Stomach smooth muscle (tissue), 2 donors: ENCODE measurements around the gene NCS1.

Experiments
- H3K27ac ChIP-seq: one replicate; pipeline ENCODE4 v1.7.0; 2013; ENCODE audit warnings: mild to moderate bottlenecking, low read length, inconsistent platforms
- H3K27me3 ChIP-seq, 2 donors: one replicate each; pipeline ENCODE4 v1.7.0; 2013; ENCODE audit warnings: low read length in 2 of 2; ENCODE audit not compliant: insufficient read depth in 2 of 2, control insufficient read depth in 1 of 2
- H3K36me3 ChIP-seq, 2 donors: one replicate each; pipeline ENCODE4 v1.7.0; 2013; ENCODE audit warnings: low read length in 2 of 2; ENCODE audit not compliant: control insufficient read depth in 2 of 2, insufficient read depth in 2 of 2
- H3K4me1 ChIP-seq: one replicate; pipeline ENCODE4 v1.7.0; 2013; ENCODE audit warnings: low read length; ENCODE audit not compliant: control insufficient read depth, insufficient read depth
- H3K4me3 ChIP-seq, 2 donors: one replicate each; pipeline ENCODE4 v1.7.0; 2013; ENCODE audit warnings: low read length in 2 of 2
- H3K9ac ChIP-seq, 2 donors: one replicate each; pipeline ENCODE4 v1.7.0; 2013; ENCODE audit warnings: low read length in 2 of 2, mild to moderate bottlenecking in 1 of 2
- H3K9me3 ChIP-seq, 2 donors: one replicate each; pipeline ENCODE4 v1.7.0; 2013; ENCODE audit warnings: low read length in 2 of 2; ENCODE audit not compliant: control insufficient read depth in 2 of 2
- donor health status: healthy.
- donor health status: Pancreatic carcinoma.

NCS1 gene

DNA sequence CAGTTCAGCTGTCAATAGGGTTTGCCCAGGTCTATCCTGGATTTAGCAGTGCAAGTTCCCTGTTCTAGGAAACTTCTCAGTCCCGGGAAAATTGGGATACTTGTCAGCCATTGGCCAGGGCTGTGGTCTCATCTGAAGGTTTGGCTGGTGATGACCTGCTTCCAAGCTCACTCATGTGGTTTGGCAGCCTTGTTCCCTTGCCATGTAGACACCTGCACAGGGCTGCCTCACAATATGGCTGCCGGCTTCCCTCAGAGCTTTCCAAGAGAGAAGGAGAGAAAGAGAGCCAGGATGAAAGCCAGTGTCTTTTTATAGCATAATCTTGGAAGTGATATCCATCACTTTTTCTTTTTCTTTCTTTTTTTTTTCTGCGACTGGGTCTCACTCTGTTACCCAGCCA lies 55.6 kb downstream of the NCS1 start:
- no peak overlapping the region for H3K27ac ChIP-seq
- H3K4me1 ChIP-seq, result no peaks in the 10 kb centered on the region
- peaks cover 9% of the 10 kb centered on the region in 2 donors for H3K9me3 ChIP-seq
- no peaks in the 10 kb centered on the region for H3K27me3 ChIP-seq
- peaks cover 34 to 38% of the 10 kb centered on the region in 2 donors for H3K36me3 ChIP-seq
- H3K9ac ChIP-seq, result no peak overlapping the region
- H3K4me3 ChIP-seq, result no peak overlapping the region

DNA sequence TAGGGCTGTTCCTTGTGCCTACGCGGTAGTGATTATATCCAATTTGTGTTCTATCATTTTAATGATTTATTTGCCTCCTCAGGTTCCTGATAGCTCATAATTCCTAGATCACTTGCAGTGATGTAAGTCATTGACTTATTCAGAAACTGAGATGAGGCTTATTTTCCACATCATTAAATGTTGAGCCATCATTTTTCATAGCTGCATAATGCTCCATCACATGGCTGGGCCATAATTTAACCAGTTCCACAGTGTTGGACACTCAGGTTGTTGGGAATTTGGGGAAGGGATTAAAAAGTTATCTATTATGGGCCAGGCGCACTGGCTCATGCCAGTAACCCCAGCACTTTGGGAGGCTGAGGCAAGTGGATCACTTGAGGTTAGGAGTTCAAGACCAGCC lies 57.6 kb downstream of the NCS1 start:
- Histone ChIP-seq H3K4me3 (no peak overlapping the region), H3K4me1 (no peaks in the 10 kb centered on the region), H3K27me3 (no peaks in the 10 kb centered on the region), H3K9me3 (peaks cover 9% of the 10 kb centered on the region in 2 donors), H3K27ac (no peak overlapping the region), H3K36me3 (peaks cover 40 to 52% of the 10 kb centered on the region in 2 donors), H3K9ac (no peak overlapping the region)

DNA sequence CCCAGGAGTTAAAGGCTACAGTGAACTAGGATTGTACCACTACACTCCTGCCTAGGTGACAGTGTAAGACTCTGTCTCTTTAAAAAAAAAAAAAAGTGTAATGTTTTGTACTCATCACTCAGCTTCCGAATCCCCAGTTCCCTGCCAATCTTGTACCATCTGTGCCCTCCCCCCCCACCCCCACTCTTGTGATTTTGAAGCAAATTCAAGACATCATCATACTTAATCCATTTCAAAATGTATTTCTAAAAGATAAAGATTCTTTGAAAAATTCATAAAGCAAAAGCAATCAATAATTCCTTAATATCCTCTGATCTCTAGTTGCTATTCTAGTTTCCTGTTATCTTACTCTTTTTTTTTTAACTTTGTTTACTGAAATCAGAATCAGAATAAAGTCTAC lies 58.4 kb downstream of the NCS1 start:
- Histone ChIP-seq H3K36me3 (peaks cover 40 to 45% of the 10 kb centered on the region in 2 donors), H3K27ac (no peak overlapping the region), H3K9ac (no peak overlapping the region)

DNA sequence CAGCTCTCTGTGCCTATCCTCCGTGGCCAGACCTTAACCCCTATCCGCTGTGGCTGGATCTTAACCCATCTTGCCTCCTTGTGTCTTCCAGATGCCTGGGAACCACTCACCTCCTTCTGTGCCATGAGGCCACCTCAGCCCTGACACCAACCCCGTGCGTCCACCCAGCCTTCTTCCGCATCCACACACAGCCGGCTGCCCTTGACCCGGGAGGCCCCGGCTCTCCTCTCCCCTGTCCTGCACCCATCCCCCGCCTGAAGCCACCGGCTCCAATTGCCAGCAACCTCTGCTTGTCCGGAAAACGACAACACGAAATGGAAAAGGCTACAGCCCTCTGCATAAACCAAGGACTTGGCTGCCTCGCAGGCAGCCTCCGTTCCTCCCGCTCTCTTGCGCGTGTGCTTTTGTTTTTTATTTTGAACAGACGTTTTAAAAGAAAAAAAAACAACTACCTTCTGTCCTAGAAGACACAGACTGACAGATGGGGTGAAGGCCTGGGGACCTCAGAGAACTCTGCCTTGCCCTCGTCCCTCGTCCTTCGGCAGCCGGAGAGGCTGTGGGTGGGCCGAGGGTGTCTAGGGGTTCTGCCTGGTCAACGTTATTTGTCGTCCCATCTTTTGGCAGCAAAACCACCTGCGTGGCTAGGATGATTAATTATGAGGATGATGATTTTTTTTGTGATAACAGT lies 60.8 kb downstream of the NCS1 start:
- peaks cover 22 to 26% of the 10 kb centered on the region in 2 donors for H3K36me3 ChIP-seq
- no peak overlapping the region for H3K27ac ChIP-seq
- no peak overlapping the region for H3K9ac ChIP-seq
- H3K9me3 ChIP-seq, result no peaks in the 10 kb centered on the region
- H3K27me3 ChIP-seq, result no peaks in the 10 kb centered on the region
- H3K4me3 ChIP-seq, result no peak overlapping the region
- H3K4me1 ChIP-seq, result peaks cover 19% of the 10 kb centered on the region

More for the DNA sequence above, 58.4 kb downstream of the NCS1 start:
- peaks cover 5% of the 10 kb centered on the region for H3K4me1 ChIP-seq
- no peaks in the 10 kb centered on the region for H3K27me3 ChIP-seq
- peaks cover 9% of the 10 kb centered on the region in 2 donors for H3K9me3 ChIP-seq
- H3K4me3 ChIP-seq, result no peak overlapping the region

DNA sequence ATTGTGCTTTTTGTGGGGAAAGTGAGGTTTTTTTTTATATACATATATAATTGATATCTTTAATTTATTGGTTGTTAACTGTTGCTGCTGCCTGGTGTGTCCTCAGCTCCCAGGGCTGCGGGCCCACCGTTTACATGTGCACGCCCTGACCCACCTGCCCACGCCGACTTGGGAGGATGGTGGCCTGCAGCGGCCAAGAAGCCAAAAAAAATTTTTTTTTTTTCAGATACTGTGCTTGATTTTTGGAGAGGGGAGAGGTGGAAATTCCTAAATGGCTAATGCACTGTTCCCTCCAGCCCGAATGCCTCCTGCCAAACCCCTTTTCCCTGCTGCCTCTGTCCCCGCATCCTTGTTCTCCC lies 61.4 kb downstream of the NCS1 start:
- no peaks in the 10 kb centered on the region for H3K9me3 ChIP-seq
- no peak overlapping the region for H3K9ac ChIP-seq
- H3K27me3 ChIP-seq, result no peaks in the 10 kb centered on the region
- peaks cover 21 to 25% of the 10 kb centered on the region in 2 donors for H3K36me3 ChIP-seq
- H3K27ac ChIP-seq, result peak overlapping the region; percentile 71
- peaks cover 21% of the 10 kb centered on the region for H3K4me1 ChIP-seq
- H3K4me3 ChIP-seq, result no peak overlapping the region

DNA sequence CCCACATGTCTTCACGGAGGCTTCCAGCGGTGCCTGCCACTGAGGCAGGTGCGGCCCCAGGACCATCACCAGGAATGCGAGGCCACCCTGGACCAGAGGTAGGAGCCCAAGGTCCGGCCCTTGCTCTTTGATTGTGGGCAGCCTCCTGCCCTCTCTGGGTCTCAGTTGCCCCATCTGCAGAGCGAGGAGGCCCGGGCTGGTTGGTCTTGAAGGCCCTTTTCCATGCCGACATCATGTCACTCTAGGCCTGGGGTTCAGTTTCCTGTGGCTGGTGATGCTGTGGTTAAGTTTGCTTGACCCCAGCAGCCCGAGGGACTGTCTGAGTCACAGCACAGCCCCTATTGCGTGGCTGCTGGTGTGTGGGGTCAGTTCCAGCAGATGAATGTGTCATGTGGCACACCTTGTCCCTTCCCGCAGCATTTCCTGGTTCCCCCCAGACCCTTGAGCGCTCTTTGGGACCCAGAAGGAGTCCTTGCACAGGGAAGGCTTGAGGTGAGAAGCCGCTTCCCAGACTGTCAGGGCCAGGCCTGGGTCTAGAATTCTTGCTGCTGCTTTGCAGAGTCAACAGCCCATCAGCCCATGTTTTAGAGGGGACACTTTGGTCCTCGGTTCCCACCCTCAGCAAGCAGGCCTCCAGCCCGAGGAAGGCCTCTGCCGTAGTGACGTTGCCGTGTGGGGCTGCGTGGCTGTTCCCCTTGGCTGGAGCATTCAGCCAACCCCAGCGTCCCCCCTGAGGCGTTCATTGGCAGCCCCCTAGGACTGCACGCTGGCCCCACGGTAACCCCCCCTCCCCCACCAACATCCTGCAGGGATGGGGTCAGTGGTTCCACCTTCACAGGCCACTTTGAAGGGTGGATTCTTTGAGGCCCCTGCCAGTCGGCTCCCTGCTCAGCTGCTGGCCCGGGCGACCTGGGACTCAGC lies 62.4 kb downstream of the NCS1 start:
- Histone ChIP-seq H3K27ac (peak overlapping the region; percentile 71), H3K9ac (no peak overlapping the region), H3K27me3 (no peaks in the 10 kb centered on the region), H3K36me3 (peaks cover 17 to 23% of the 10 kb centered on the region in 2 donors), H3K9me3 (no peaks in the 10 kb centered on the region), H3K4me1 (peaks cover 21% of the 10 kb centered on the region), H3K4me3 (no peak overlapping the region)

DNA sequence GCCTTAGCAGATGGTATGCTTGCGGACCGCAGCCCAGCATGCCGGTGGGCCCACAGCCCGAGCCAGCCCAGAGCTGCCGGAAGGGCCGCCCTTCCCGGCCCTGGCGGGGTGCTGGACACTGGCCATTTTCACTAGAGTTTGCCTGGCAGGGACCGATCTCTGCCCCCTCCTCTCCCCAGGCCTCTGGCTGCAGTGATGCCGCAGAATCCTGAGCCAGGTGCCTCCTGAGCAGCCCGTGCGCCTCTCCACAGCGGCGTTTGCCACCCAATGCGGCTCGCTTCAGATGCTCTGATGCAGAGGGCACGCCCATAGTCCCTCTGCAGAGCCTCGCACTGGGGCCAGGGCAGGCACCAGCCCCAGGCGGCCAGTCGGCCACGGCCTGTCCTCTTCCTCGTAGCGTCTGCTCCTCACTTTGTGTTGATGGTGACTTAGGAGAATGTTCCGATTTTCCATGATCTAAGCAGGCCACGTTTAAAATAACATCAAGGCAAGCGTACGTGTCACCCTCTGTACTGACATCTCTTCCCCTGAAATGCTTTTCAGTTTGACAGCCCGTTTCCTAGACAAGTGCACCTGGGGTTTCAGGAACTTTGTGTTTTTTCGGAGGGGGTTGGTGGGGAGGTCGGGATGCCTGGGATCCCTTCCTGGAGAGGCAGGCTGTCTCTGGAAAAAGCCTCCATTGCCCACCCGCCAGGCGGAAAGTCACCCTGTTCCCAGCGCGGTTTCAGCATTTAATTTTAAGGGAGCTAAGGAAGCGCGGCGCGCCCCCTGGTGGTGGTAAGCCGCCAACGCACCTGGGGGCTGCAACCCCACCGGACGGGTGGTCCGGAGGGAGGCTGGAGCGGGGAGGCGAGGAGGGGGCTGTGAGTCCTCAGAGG lies 63.6 kb downstream of the NCS1 start:
- no peaks in the 10 kb centered on the region for H3K9me3 ChIP-seq
- H3K27me3 ChIP-seq, result no peaks in the 10 kb centered on the region
- peaks cover 23% of the 10 kb centered on the region for H3K4me1 ChIP-seq
- H3K36me3 ChIP-seq, result peaks cover 13 to 21% of the 10 kb centered on the region in 2 donors
- H3K9ac ChIP-seq, result peak overlapping the region; percentile 18 to 36
- peak overlapping the region; percentile 71 for H3K27ac ChIP-seq
- H3K4me3 ChIP-seq, result peak overlapping the region in 1 of 2 donors; percentile 58

DNA sequence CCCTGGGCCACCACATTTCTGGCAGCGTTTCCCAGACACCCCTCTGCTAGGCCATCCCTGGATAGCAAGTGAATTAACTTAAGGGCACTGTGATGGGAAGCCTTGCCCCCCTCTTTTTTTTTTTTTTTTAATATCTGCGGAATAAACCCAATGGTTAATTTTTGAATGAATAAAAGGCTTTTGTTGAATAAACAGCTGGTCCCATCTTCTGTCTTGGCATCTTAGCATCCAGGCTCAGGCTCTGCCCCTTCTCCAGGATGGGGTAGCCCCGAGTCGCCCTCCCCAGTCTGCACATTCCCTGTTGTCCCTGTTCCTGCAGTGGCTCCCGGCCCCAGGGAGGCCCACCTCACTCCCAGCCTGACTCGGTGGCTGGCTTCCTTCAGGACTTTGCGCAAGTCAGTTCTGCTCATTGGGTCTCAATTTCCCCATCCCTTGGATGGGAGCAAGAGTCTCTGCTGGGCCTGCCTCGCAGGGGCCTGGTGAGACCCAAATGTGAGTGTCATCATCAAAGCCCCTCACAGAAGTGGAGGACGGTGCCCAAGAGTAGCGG lies 64.3 kb downstream of the NCS1 start:
- Histone ChIP-seq H3K9me3 (no peaks in the 10 kb centered on the region), H3K27ac (peak overlapping the region; percentile 71), H3K27me3 (no peaks in the 10 kb centered on the region), H3K4me3 (peak overlapping the region in 1 of 2 donors; percentile 58), H3K9ac (peak overlapping the region in 1 of 2 donors; percentile 18), H3K36me3 (peaks cover 13 to 21% of the 10 kb centered on the region in 2 donors), H3K4me1 (peaks cover 26% of the 10 kb centered on the region)

DNA sequence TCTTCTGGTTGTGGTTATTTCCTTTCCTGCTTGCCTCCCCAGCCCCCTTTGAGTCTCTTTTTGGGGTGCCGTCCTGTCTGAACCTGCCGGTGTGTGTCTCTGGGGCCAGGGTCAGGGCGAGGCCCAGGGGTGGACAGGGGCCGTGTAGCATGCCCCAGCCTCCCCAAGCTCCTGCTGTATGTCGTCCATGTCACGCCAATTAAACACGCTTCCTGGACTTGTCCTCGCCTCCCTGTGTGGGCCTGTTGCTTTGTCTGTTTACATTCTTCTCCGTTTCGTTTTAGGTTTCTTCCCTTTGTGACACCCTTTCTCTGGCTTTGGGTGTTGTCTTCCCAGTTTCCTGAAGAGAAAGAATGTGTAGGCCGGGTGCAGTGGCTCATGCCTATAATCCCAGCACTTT lies 64.9 kb downstream of the NCS1 start:
- Histone ChIP-seq H3K4me1 (peaks cover 27% of the 10 kb centered on the region), H3K4me3 (no peak overlapping the region), H3K9ac (no peak overlapping the region), H3K36me3 (peaks cover 13 to 17% of the 10 kb centered on the region in 2 donors), H3K27me3 (no peaks in the 10 kb centered on the region), H3K9me3 (no peaks in the 10 kb centered on the region), H3K27ac (peak overlapping the region; percentile 71)
